MG63 (cell line): Measurements from ENCODE around the gene EEA1. TPM values are rescaled to one million over a fixed set of nuclear protein-coding genes. Genes with fewer than 3 reads are reported as not detected.

Experiments used
- DNase-seq: peaks from one replicate; pipeline ENCODE4 v3.0.0-alpha.2; 2020
- H3K27me3 ChIP-seq: fragments of 250-450 bp; sonication (Bioruptor Pico); 2 replicates; pipeline ENCODE4 v1.5.1; 2020; ENCODE audit warnings: mild to moderate bottlenecking, moderate library complexity
- H3K36me3 ChIP-seq: fragments of 250-450 bp; sonication (Bioruptor Pico); 2 replicates; pipeline ENCODE4 v1.5.1; 2020; ENCODE audit warnings: mild to moderate bottlenecking, moderate library complexity
- H3K4me3 ChIP-seq: fragments of 250-450 bp; sonication (Bioruptor Pico); 2 replicates; pipeline ENCODE4 v1.5.1; 2020; ENCODE audit warnings: mild to moderate bottlenecking, moderate library complexity
- H3K9me3 ChIP-seq: fragments of 250-450 bp; sonication (Bioruptor Pico); 2 replicates; pipeline ENCODE4 v1.5.1; 2020; ENCODE audit warnings: mild to moderate bottlenecking, moderate library complexity
- total RNA-seq: library from RNA; depleted of rRNA; stranded (reverse); fragments of >200 nt; shearing (Covaris generic); gene quantifications from 2 replicates; pipeline ENCODE4 v1.2.3, GENCODE V29; 2014; ENCODE audit warnings: low replicate concordance

The EEA1 gene
- total RNA-seq, 1 experiment from 2014 or later = 8.5 TPM

- Histone ChIP-seq H3K36me3 (peaks cover 27% of the 10 kb centered on the region), H3K9me3 (peaks cover 21% of the 10 kb centered on the region), H3K4me3 (no peak overlapping the region), H3K27me3 (no peaks in the 10 kb centered on the region)
- no peak for DNase-seq
These were observed 17.0 kb downstream of the EEA1 start for GRCh38 chr12:92912052-92912451.

DNA sequence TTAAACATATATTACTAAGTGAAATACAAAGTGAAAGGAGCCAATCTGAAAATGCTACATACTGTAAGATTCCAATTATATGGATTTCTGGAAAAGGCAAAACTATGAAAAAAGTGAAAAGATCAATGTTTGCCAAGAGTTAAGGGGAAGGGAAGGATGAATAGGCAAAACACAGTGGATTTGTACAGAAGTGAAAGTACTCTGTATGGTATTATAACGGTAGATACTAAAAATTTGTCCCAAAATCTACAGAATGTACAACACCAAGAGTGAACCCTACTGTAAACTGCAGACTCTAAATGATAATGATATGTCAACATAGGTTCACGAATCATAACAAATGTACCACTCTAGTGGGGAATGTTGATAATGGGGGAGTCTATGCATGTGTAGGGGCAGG lies 17.8 kb downstream of the EEA1 start:
- Histone ChIP-seq H3K36me3 (peaks cover 27% of the 10 kb centered on the region), H3K27me3 (no peaks in the 10 kb centered on the region), H3K4me3 (no peak overlapping the region), H3K9me3 (peaks cover 21% of the 10 kb centered on the region)
- DNase-seq = no peak

- no peak for DNase-seq
- Histone ChIP-seq H3K4me3 (no peak overlapping the region), H3K36me3 (peaks cover 20% of the 10 kb centered on the region), H3K27me3 (no peaks in the 10 kb centered on the region), H3K9me3 (peaks cover 21% of the 10 kb centered on the region)
These were observed 21.0 kb downstream of the EEA1 start for GRCh38 chr12:92908108-92908507.

DNA sequence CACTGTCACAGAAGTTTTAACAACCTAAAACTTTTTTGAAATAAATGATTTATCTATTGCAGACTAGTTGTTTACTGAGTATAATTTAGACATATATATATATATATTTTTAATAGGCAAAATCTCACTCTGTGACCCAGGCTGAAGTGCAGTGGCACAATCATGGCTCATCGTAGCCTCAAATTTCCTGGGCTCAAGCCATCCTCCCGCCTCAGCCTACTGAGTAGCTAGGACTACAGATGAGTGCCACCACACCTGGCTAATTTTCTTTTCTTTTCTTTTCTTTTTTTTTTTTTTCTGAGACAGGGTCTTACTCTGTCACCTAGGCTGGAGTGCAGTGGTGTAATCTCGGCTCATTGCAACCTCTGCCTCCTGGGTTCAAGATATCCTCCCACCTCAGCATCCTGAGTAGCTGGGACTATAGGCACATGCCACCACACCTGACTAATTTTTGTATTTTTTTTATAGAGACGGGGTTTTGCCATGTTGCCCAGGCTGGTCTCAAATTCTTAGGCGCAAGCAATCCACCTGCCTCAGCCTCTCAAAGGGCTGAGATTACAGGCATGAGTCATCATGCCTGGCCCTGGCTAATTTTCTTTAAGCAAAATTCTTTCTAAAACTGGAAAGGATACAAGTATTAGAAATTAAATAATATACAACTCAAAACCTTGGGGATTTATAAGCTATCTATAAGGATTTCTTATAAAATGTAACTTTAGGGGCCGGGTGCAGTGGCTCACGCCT lies 23.1 kb downstream of the EEA1 start:
- Histone ChIP-seq H3K4me3 (no peak overlapping the region), H3K27me3 (no peaks in the 10 kb centered on the region), H3K9me3 (peaks cover 21% of the 10 kb centered on the region), H3K36me3 (peaks cover 20% of the 10 kb centered on the region)
- no peak for DNase-seq

GRCh38 chr12:92905258-92905810 lies 23.8 kb downstream of the EEA1 start:
- H3K4me3 ChIP-seq = no peak overlapping the region
- H3K27me3 ChIP-seq = no peaks in the 10 kb centered on the region
- DNase-seq = no peak
- H3K9me3 ChIP-seq = peaks cover 21% of the 10 kb centered on the region
- H3K36me3 ChIP-seq = peaks cover 20% of the 10 kb centered on the region

DNA sequence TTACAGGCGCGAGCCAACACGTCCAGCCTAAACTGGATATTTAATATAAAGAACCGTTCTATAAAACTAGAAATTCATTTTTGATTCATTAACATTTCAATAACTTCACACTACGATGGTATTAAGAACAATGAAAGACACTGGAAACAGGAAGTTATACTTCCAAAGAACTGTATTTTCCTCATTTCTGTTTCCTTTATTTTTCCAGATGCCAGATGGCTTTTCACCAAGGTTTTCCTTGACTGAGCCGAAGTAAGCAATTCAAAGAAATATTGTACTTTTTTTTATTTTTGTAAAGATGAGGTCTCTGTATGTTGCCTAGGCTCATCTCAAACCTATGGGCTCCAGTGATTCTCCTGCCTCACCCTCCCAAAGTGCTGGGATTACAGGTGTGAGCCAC lies 28.2 kb downstream of the EEA1 start:
- DNase-seq = no peak
- Histone ChIP-seq H3K4me3 (no peak overlapping the region), H3K36me3 (peaks cover 20% of the 10 kb centered on the region), H3K27me3 (no peaks in the 10 kb centered on the region), H3K9me3 (no peaks in the 10 kb centered on the region)

DNA sequence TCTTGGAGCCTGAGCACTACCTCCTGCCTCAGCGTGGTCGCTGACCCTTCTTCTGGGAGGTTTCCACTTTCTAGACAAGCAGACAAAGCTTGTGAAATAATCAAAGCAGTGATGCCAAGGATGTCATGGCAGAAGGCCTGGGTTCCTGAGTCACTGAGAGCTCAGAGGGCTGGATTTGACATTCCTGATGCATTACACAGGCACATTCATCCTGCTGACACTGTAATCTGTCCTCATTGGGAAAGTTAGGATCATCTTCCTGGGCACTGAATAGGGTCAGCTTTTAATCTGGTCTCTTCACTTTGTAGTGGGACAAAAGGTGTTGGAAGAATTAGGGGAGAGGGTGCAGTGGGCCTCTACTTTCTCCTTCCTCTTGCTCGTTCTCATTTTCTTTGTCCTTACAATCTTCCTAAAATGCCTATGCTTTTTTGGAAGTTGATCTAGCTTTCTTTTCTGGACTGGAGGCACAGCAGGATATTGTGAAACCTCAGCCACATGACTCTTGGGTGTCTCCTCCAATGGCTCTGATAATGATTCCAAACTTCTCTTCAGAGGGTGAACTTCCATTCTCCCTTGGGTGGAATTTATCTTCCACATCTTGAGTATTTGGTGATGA lies 29.6 kb downstream of the EEA1 start:
- DNase-seq = peak; percentile 95
- H3K27me3 ChIP-seq = no peaks in the 10 kb centered on the region
- peaks cover 22% of the 10 kb centered on the region for H3K36me3 ChIP-seq
- H3K9me3 ChIP-seq = no peaks in the 10 kb centered on the region
- 0 out of 2 replicates have a peak overlapping the region, but pooled peaks have one; percentile 13 for H3K4me3 ChIP-seq

- no peak overlapping the region for H3K4me3 ChIP-seq
- peaks cover 22% of the 10 kb centered on the region for H3K36me3 ChIP-seq
- H3K27me3 ChIP-seq = no peaks in the 10 kb centered on the region
- no peaks in the 10 kb centered on the region for H3K9me3 ChIP-seq
- no peak for DNase-seq
These were observed 30.3 kb downstream of the EEA1 start for GRCh38 chr12:92898755-92899154.

GRCh38 chr12:92897844-92898243 lies 31.3 kb downstream of the EEA1 start:
- peaks cover 18% of the 10 kb centered on the region for H3K36me3 ChIP-seq
- H3K27me3 ChIP-seq = no peaks in the 10 kb centered on the region
- H3K9me3 ChIP-seq = no peaks in the 10 kb centered on the region
- no peak overlapping the region for H3K4me3 ChIP-seq
- DNase-seq = no peak

- Histone ChIP-seq H3K36me3 (peaks cover 33% of the 10 kb centered on the region), H3K4me3 (no peak overlapping the region), H3K9me3 (no peaks in the 10 kb centered on the region; the same call in 1 of the 2 replicates), H3K27me3 (no peaks in the 10 kb centered on the region)
- DNase-seq = no peak
These were observed 38.4 kb downstream of the EEA1 start for GRCh38 chr12:92890601-92891106.

- no peak overlapping the region for H3K4me3 ChIP-seq
- no peak for DNase-seq
- H3K9me3 ChIP-seq = no peaks in the 10 kb centered on the region; the same call in 1 of the 2 replicates
- peaks cover 58% of the 10 kb centered on the region for H3K36me3 ChIP-seq
- H3K27me3 ChIP-seq = no peaks in the 10 kb centered on the region
These were observed 43.0 kb downstream of the EEA1 start for GRCh38 chr12:92886131-92886530.

- H3K4me3 ChIP-seq = no peak overlapping the region
- DNase-seq = no peak
- H3K27me3 ChIP-seq = no peaks in the 10 kb centered on the region
- no peaks in the 10 kb centered on the region for H3K9me3 ChIP-seq
- peaks cover 29% of the 10 kb centered on the region for H3K36me3 ChIP-seq
These were observed 49.3 kb downstream of the EEA1 start for GRCh38 chr12:92879698-92880322.

- no peak for DNase-seq
- H3K9me3 ChIP-seq = no peaks in the 10 kb centered on the region
- no peak overlapping the region for H3K4me3 ChIP-seq
- peaks cover 19% of the 10 kb centered on the region for H3K36me3 ChIP-seq
- no peaks in the 10 kb centered on the region for H3K27me3 ChIP-seq
These were observed 51.2 kb downstream of the EEA1 start for GRCh38 chr12:92877904-92878303.

DNA sequence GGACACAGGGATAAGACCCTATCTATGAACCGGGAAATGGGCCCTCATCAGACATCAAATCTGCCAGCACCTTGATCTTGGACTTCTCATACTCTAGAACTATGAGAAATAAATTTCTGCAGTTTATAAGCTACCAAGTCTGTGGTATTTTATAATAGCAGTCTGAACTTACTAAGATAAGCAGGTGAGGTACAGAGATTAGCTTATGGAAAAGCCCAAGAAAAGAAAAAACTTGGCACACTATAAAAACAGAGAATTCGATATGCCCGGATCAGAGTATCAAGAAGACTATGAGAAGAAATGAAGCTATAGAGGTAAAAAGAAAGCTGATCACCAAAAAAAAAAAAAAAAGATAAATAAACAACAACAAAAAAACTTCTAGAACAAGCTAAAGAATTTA lies 52.6 kb downstream of the EEA1 start:
- no peak overlapping the region for H3K4me3 ChIP-seq
- no peaks in the 10 kb centered on the region for H3K9me3 ChIP-seq
- H3K27me3 ChIP-seq = no peaks in the 10 kb centered on the region
- no peak for DNase-seq
- peaks cover 14% of the 10 kb centered on the region for H3K36me3 ChIP-seq

DNA sequence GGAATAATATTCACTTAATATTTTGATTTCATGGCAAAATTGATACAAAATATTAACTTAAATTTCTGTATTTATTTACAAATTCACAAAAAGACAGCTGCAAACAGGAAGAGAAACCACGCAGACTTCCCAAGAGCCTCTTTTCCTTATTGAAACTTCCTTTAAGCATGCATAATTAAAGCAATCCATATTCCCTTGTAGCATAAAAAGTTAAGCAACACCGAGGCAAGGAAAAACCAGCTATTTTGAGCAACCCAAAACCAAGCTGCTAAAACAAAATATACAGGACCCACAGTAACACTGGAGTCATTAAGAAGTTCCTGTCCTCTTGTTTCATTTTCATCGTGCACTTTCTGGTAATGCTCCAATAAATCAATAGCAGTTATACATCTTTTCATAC lies 58.0 kb downstream of the EEA1 start:
- H3K27me3 ChIP-seq = no peaks in the 10 kb centered on the region
- DNase-seq = no peak
- peaks cover 4% of the 10 kb centered on the region; the same call in 1 of the 2 replicates for H3K36me3 ChIP-seq
- no peaks in the 10 kb centered on the region for H3K9me3 ChIP-seq
- no peak overlapping the region for H3K4me3 ChIP-seq

GRCh38 chr12:92866418-92866817 lies 62.7 kb downstream of the EEA1 start:
- Histone ChIP-seq H3K27me3 (no peaks in the 10 kb centered on the region), H3K9me3 (no peaks in the 10 kb centered on the region), H3K4me3 (no peak overlapping the region), H3K36me3 (peaks cover 14% of the 10 kb centered on the region)
- no peak for DNase-seq

DNA sequence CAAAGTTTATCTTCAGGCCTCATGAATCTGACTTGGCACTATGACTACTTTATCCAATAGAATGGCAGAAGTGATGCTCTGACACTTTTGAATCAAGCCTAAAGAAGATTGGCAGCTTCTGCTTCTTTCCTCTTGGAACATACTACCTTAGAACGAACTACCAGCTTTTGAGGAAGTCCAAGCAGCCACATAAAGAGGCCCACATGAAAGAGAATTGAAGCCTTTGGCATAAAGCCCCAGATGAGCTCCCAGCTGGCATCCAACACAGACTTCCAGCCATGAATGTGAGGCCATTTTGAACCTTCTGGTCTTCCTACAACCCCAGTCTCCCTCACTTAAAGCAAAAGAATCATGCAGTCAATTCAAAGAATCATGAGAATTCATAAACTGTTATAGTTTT lies 65.8 kb downstream of the EEA1 start:
- H3K9me3 ChIP-seq = no peaks in the 10 kb centered on the region
- H3K4me3 ChIP-seq = no peak overlapping the region
- peaks cover 23% of the 10 kb centered on the region for H3K36me3 ChIP-seq
- no peaks in the 10 kb centered on the region for H3K27me3 ChIP-seq
- no peak for DNase-seq
